Left cardiac atrium (tissue), 4 donors: Measurements from ENCODE around the gene BEND6. TPM values are rescaled to one million over a fixed set of nuclear protein-coding genes. Genes with fewer than 3 reads are reported as not detected.

Experiments
- ATAC-seq, 2 donors: fragments of 200-7000 bp; cut with Tn5 transposase; one replicate each; pipeline ENCODE4 v1.9.1; 2020; ENCODE audit warnings: mild to moderate bottlenecking in 2 of 2, moderate library complexity in 2 of 2
- DNase-seq: peaks from one replicate; pipeline ENCODE4 v3.0.0-alpha.2; 2020
- intact Hi-C, 2 donors: fragments of 100-400 bp; cut with DNase I; formaldehyde crosslinking; loops; one replicate each; pipeline versions ENCODE4 v1.14.1 to v1.15.1; 2022 to 2023
- long read RNA-seq: library from polyadenylated mRNA; unstranded; transcript quantifications from one replicate; pipeline ENCODE4 v2.0.0, GENCODE V29; 2021
- total RNA-seq, 2 donors: library from RNA; stranded (reverse); fragmentation: NEBNext Ultra II Directional; extraction: Animal tissue kit (Norgen Biotek cat#: 25700); gene quantifications; one replicate each; pipeline ENCODE4 v1.2.1, GENCODE V29; 2021
- donor health status: DM: no; HTN: yes; CAD: no.
- donor health status: DM: no; HTN: yes; CAD: no; lungs with severe emphysema.
- donor health status: DM: yes; HTN: yes; CAD: no.
- donor health status: Dilated cardiomyopathy.

The BEND6 gene
- 1 to 10 TPM in 1 of 2 donors, under 1 TPM in 1; 0.82 to 1.2 TPM for total RNA-seq
- long read RNA-seq, partial matches to known transcripts: 0 of 5 reads
- long read RNA-seq, other reads (novel, unspliced or antisense): 1 of 5 reads

GRCh38 chr6:56954403-56955170 lies at the start of gene BEND6:
BEND6 (plus strand) TSS chr6:56955107; CDS start chr6:56981811, 26,704 bp downstream.
- intact Hi-C loops: loop anchor here in 1 of 2 donors (2.0 kb wide), 1 partner anchor 48 kb away; no protein-coding TSS in a partner anchor
- DNase-seq: peak; percentile 49
- ATAC-seq: peak; percentile 75 to 85

- intact Hi-C loops: loop anchor here (2.0 to 10.0 kb wide), 3 partner anchors 115 to 411 kb away; partner anchors contain the start of gene PRIM2 (in 1 of the 2)
- no peak for ATAC-seq
- DNase-seq: no peak
Measured at GRCh38 chr6:56905378-56905777, 49.5 kb upstream of the BEND6 start.

- no peak for ATAC-seq
- no peak for DNase-seq
Measured at GRCh38 chr6:56906752-56907151, 48.2 kb upstream of the BEND6 start.

GRCh38 chr6:56909115-56909907 lies 45.6 kb upstream of the BEND6 start:
- intact Hi-C loops: loop anchor here in 1 of 2 donors (10.0 kb wide), 1 partner anchor 115 kb away; no protein-coding TSS in a partner anchor
- DNase-seq (no peak), ATAC-seq (no peak)

More at GRCh38 chr6:56906752-56907151, 48.2 kb upstream of the BEND6 start:
- intact Hi-C loops: loop anchor here (2.0 to 10.0 kb wide), 2 partner anchors 48 to 118 kb away; partner anchors contain the start of gene BEND6 (in 1 of the 2)

- ATAC-seq (no peak), DNase-seq (no peak)
- intact Hi-C loops: no loop called here
Measured at GRCh38 chr6:56911847-56912246, 43.1 kb upstream of the BEND6 start.

GRCh38 chr6:56913285-56914074 lies 41.4 kb upstream of the BEND6 start:
- DNase-seq (no peak), ATAC-seq (no peak)
- intact Hi-C loops: no loop called here

- intact Hi-C loops: no loop called here
- ATAC-seq: peak; percentile 74 to 85
- DNase-seq: peak; percentile 26
Measured at GRCh38 chr6:56914798-56915658, 39.9 kb upstream of the BEND6 start.

- intact Hi-C loops: no loop called here
- ATAC-seq (no peak), DNase-seq (no peak)
Measured at GRCh38 chr6:56915832-56916231, 39.1 kb upstream of the BEND6 start.

GRCh38 chr6:56916849-56917551 lies 37.9 kb upstream of the BEND6 start:
- DNase-seq: no peak
- ATAC-seq: no peak
- intact Hi-C loops: no loop called here

GRCh38 chr6:56922645-56923044 lies 32.3 kb upstream of the BEND6 start:
- ATAC-seq: no peak
- DNase-seq: no peak
- intact Hi-C loops: no loop called here

GRCh38 chr6:56923565-56923964 lies 31.3 kb upstream of the BEND6 start:
- DNase-seq: no peak
- intact Hi-C loops: no loop called here
- no peak for ATAC-seq

GRCh38 chr6:56927538-56928453 lies 27.1 kb upstream of the BEND6 start:
- ATAC-seq (no peak), DNase-seq (no peak)
- intact Hi-C loops: no loop called here

GRCh38 chr6:56930846-56931245 lies 24.1 kb upstream of the BEND6 start:
- ATAC-seq (no peak), DNase-seq (no peak)
- intact Hi-C loops: no loop called here

- intact Hi-C loops: no loop called here
- ATAC-seq: no peak
Measured at GRCh38 chr6:56932910-56933477, 21.9 kb upstream of the BEND6 start.

GRCh38 chr6:56933650-56934049 lies 21.3 kb upstream of the BEND6 start:
- no peak for DNase-seq

More at GRCh38 chr6:56932910-56933477, 21.9 kb upstream of the BEND6 start:
- DNase-seq: no peak

GRCh38 chr6:56934876-56935275 lies 20.0 kb upstream of the BEND6 start:
- intact Hi-C loops: no loop called here
- DNase-seq: no peak
- no peak for ATAC-seq

More at GRCh38 chr6:56933650-56934049, 21.3 kb upstream of the BEND6 start:
- intact Hi-C loops: no loop called here
- no peak for ATAC-seq
